Body of pancreas (tissue), 4 donors: ENCODE data around the gene APOBEC3G.

Source experiments
- POLR2A ChIP-seq, 3 donors: fragments of 450-650 bp; IDR thresholded peaks; one replicate each; pipeline ENCODE4 v1.6.1; 2016; ENCODE audit warnings: antibody characterized with exemption in 3 of 3, mild to moderate bottlenecking in 2 of 3
- TF ChIP-seq, protein P1 (sequence below), 7 experiments: fragments of 450-650 bp in 4 of 7; fragments of 200-600 bp in 3 of 7; sonication (generic) in 3 of 7; IDR thresholded peaks; one replicate each; pipeline ENCODE4 v1.5.1; 2016 to 2019; ENCODE audit warnings: antibody characterized with exemption in 7 of 7

DNA sequence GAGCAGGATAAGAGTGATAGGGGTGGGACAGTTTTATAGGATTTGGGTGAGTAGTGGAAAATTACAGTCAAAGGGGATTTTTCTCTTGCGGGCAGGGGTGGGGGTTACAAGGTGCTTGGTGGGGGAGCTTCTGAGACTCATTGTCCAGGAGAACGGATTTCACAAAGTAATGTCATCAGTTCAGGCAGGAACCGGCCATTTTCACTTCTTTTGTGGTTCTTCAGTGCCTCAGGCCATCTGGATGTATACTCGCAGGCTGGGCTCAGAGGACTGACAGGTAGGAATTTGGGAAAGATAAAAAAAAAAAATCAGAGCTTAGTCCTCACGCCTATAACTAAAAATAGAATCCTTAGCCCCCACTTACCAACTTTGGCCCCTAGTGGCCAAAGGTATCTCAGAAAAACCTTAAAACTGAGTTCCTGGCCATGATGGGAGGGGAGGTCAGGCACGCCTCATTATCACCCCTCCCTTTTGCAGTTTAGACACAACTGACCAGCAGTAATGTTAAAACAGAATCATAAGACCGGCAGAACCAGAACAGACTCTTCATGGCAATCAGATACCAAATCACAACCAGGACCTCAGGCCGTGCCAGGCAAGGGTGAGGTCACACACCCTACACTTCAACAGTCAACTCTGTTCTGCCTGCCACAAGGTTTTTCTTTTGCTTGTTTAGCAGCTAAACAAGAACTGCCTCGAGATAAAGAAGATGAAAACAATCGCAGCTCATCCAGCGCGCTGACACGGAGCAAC lies 8.9 kb upstream of the APOBEC3G start:
- TF ChIP-seq, protein P1, sequence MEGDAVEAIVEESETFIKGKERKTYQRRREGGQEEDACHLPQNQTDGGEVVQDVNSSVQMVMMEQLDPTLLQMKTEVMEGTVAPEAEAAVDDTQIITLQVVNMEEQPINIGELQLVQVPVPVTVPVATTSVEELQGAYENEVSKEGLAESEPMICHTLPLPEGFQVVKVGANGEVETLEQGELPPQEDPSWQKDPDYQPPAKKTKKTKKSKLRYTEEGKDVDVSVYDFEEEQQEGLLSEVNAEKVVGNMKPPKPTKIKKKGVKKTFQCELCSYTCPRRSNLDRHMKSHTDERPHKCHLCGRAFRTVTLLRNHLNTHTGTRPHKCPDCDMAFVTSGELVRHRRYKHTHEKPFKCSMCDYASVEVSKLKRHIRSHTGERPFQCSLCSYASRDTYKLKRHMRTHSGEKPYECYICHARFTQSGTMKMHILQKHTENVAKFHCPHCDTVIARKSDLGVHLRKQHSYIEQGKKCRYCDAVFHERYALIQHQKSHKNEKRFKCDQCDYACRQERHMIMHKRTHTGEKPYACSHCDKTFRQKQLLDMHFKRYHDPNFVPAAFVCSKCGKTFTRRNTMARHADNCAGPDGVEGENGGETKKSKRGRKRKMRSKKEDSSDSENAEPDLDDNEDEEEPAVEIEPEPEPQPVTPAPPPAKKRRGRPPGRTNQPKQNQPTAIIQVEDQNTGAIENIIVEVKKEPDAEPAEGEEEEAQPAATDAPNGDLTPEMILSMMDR (IDR thresholded peaks at IDR 0.05) = no peak
- TF ChIP-seq POLR2A (IDR thresholded peaks at IDR 0.05) = no peak
